Trophoblast cell (in vitro differentiated cells and primary cell): ENCODE data around the gene MVP.
A peak's percentile ranks its signal among the peaks of the same experiment; 100 is the strongest.

ENCODE experiments used
- DNase-seq, 2 donors: peaks; one replicate each; pipeline ENCODE4 v3.0.0-alpha.2; 2016
- H2AFZ ChIP-seq: 2 replicates; pipeline ENCODE4 v1.6.1; 2013; ENCODE audit warnings: low read length, moderate library complexity, mild to moderate bottlenecking; ENCODE audit not compliant: insufficient read depth, poor library complexity
- H2AK5ac ChIP-seq: 2 replicates; pipeline ENCODE4 v1.6.1; 2013; ENCODE audit warnings: mild to moderate bottlenecking, low read length
- H2BK120ac ChIP-seq: 2 replicates; pipeline ENCODE4 v1.6.1; 2013; ENCODE audit warnings: low read length, mild to moderate bottlenecking, moderate library complexity; ENCODE audit not compliant: insufficient read depth, poor library complexity
- H2BK12ac ChIP-seq: 2 replicates; pipeline ENCODE4 v1.6.1; 2013; ENCODE audit warnings: mild to moderate bottlenecking, low read length, moderate library complexity
- H2BK5ac ChIP-seq: 2 replicates; pipeline ENCODE4 v1.6.1; 2013; ENCODE audit warnings: low read length, low read depth, moderate library complexity, mild to moderate bottlenecking; ENCODE audit not compliant: poor library complexity
- H3K14ac ChIP-seq: 2 replicates; pipeline ENCODE4 v1.6.1; 2013; ENCODE audit warnings: mild to moderate bottlenecking, low read length
- H3K18ac ChIP-seq: 2 replicates; pipeline ENCODE4 v1.6.1; 2013; ENCODE audit warnings: mild to moderate bottlenecking, low read length
- H3K23ac ChIP-seq: 2 replicates; pipeline ENCODE4 v1.6.1; 2013; ENCODE audit warnings: low read length
- H3K27ac ChIP-seq: 2 replicates; pipeline ENCODE4 v1.5.1; 2013; ENCODE audit warnings: low read depth, mild to moderate bottlenecking, inconsistent platforms, low read length, moderate library complexity
- H3K27me3 ChIP-seq: 2 replicates; pipeline ENCODE4 v1.6.1; 2013; ENCODE audit warnings: inconsistent platforms, mild to moderate bottlenecking, low read length, moderate library complexity; ENCODE audit not compliant: insufficient read depth
- H3K36me3 ChIP-seq, 2 experiments: 1 replicate in 1 of 2; 2 replicates in 1 of 2; pipeline ENCODE4 v1.6.1; 2013; ENCODE audit warnings: low read length in 2 of 2, mild to moderate bottlenecking in 2 of 2, moderate library complexity in 1 of 2; ENCODE audit not compliant: insufficient read depth in 2 of 2, control insufficient read depth in 1 of 2
- H3K4ac ChIP-seq: 2 replicates; pipeline ENCODE4 v1.6.1; 2013; ENCODE audit warnings: low read depth, mild to moderate bottlenecking, low read length, moderate library complexity
- H3K4me1 ChIP-seq, 2 experiments: 1 replicate in 1 of 2; 2 replicates in 1 of 2; pipeline ENCODE4 v1.6.1; 2013; ENCODE audit warnings: low read length in 2 of 2, mild to moderate bottlenecking in 2 of 2, moderate library complexity in 1 of 2; ENCODE audit not compliant: insufficient read depth in 2 of 2, control insufficient read depth in 1 of 2
- H3K4me2 ChIP-seq: 2 replicates; pipeline ENCODE4 v1.6.1; 2013; ENCODE audit warnings: inconsistent platforms, mild to moderate bottlenecking, low read length, moderate library complexity
- H3K4me3 ChIP-seq: 2 replicates; pipeline ENCODE4 v1.5.1; 2013; ENCODE audit warnings: mild to moderate bottlenecking, low read depth, low read length, inconsistent platforms
- H3K79me1 ChIP-seq: one replicate; pipeline ENCODE4 v1.6.1; 2013; ENCODE audit warnings: low read length
- H3K79me2 ChIP-seq: 2 replicates; pipeline ENCODE4 v1.6.1; 2013; ENCODE audit warnings: low read length, mild to moderate bottlenecking; ENCODE audit not compliant: control insufficient read depth, insufficient read depth, poor library complexity
- H3K9ac ChIP-seq: 2 replicates; pipeline ENCODE4 v1.6.1; 2013; ENCODE audit warnings: mild to moderate bottlenecking, low read length
- H3K9me3 ChIP-seq: 2 replicates; pipeline ENCODE4 v1.6.1; 2013; ENCODE audit warnings: low read depth, mild to moderate bottlenecking, control low read depth, inconsistent platforms, low read length; ENCODE audit not compliant: insufficient read depth
- H4K12ac ChIP-seq: 2 replicates; pipeline ENCODE4 v1.6.1; 2013; ENCODE audit warnings: low read depth, mild to moderate bottlenecking, low read length, moderate library complexity
- H4K8ac ChIP-seq: 2 replicates; pipeline ENCODE4 v1.6.1; 2013; ENCODE audit warnings: low read depth, mild to moderate bottlenecking, low read length, moderate library complexity
- H4K91ac ChIP-seq: one replicate; pipeline ENCODE4 v1.6.1; 2013; ENCODE audit warnings: low read depth, mild to moderate bottlenecking, low read length, moderate library complexity
- WGBS: extraction: QIAGEN DNeasy Blood & Tissue Kit; methylation state at CpG from one replicate; pipeline ENCODE4 v1.1.7; 2013; ENCODE audit warnings: missing lambda C conversion rate; ENCODE audit not compliant: insufficient read length, insufficient coverage; ENCODE audit errors: extremely low coverage; 5-methylcytosine and 5-hydroxymethylcytosine counted together

MVP gene

GRCh38 chr16:29811896-29812665 is 8.2 kb upstream of the MVP start, which contains the start of gene PRRT2:
PRRT2 (plus strand) TSS chr16:29812193; CDS start chr16:29813055, 862 bp downstream.
- Histone ChIP-seq H4K8ac (peak within 1 kb of the TSS; percentile 27), H2BK120ac (peak within 1 kb of the TSS; percentile 5), H3K79me1 (peaks cover 32% of the 10 kb centered on the region)

GRCh38 chr16:29812754-29813643 is 7.3 kb upstream of the MVP start:
- no peaks in the 10 kb centered on the region for H3K27me3 ChIP-seq
- no peak overlapping the region for H3K18ac ChIP-seq
- WGBS: no CpG with 5 or more reads among the region's 9 CpGs
- peaks cover 24% of the 10 kb centered on the region for H3K79me1 ChIP-seq
- H3K9me3 ChIP-seq: peaks cover 3% of the 10 kb centered on the region
- no peak overlapping the region for H3K27ac ChIP-seq
- H2AFZ ChIP-seq: no peak overlapping the region
- peak overlapping the region; percentile 75 for H3K4me2 ChIP-seq
- peaks cover 19% of the 10 kb centered on the region for H3K79me2 ChIP-seq
- H3K23ac ChIP-seq: no peak overlapping the region
- no peak overlapping the region for H4K12ac ChIP-seq
- no peak overlapping the region for H2BK120ac ChIP-seq
- no peak overlapping the region for H4K8ac ChIP-seq
- H3K4ac ChIP-seq: no peak overlapping the region
- H2BK5ac ChIP-seq: no peak overlapping the region
- peaks cover 19 to 49% of the 10 kb centered on the region in 2 experiments for H3K4me1 ChIP-seq
- no peak overlapping the region for H2AK5ac ChIP-seq
- H3K4me3 ChIP-seq: no peak overlapping the region
- H2BK12ac ChIP-seq: no peak overlapping the region
- no peak overlapping the region for H3K14ac ChIP-seq
- H3K9ac ChIP-seq: no peak overlapping the region
- peaks cover 20 to 21% of the 10 kb centered on the region in 2 experiments for H3K36me3 ChIP-seq
- no peak for DNase-seq
- no peak overlapping the region for H4K91ac ChIP-seq

More at GRCh38 chr16:29811896-29812665, 8.2 kb upstream of the MVP start, which contains the start of gene PRRT2:
- Histone ChIP-seq H4K12ac (no peak within 1 kb of the TSS), H3K14ac (peak within 1 kb of the TSS; percentile 40), H3K9me3 (peaks cover 4% of the 10 kb centered on the region), H3K36me3 (peaks cover 23 to 25% of the 10 kb centered on the region in 2 experiments), H3K23ac (no peak within 1 kb of the TSS), H2BK12ac (no peak within 1 kb of the TSS), H3K4me1 (peaks cover 19 to 47% of the 10 kb centered on the region in 2 experiments), H2AK5ac (peak within 1 kb of the TSS; percentile 38), H3K4me3 (peak within 1 kb of the TSS; percentile 41), H3K4me2 (peak within 1 kb of the TSS; percentile 75), H2AFZ (peak within 1 kb of the TSS; percentile 58), H3K9ac (peak within 1 kb of the TSS; percentile 30), H2BK5ac (peak within 1 kb of the TSS; percentile 43), H3K79me2 (peaks cover 27% of the 10 kb centered on the region), H4K91ac (peak within 1 kb of the TSS; percentile 59), H3K4ac (peak within 1 kb of the TSS; percentile 5), H3K27ac (peak within 1 kb of the TSS; percentile 83), H3K18ac (peak within 1 kb of the TSS; percentile 12), H3K27me3 (no peaks in the 10 kb centered on the region)
- no CpG with 5 or more reads among the region's 69 CpGs for WGBS
- DNase-seq: peak; percentile 65 to 67

GRCh38 chr16:29813644-29814562 is 6.4 kb upstream of the MVP start:
- Histone ChIP-seq H3K4ac (no peak overlapping the region), H3K27me3 (no peaks in the 10 kb centered on the region), H4K8ac (no peak overlapping the region), H3K4me3 (no peak overlapping the region), H4K91ac (no peak overlapping the region), H2AK5ac (no peak overlapping the region), H2BK120ac (no peak overlapping the region), H2BK12ac (no peak overlapping the region), H3K14ac (no peak overlapping the region), H3K79me2 (peaks cover 13% of the 10 kb centered on the region), H2BK5ac (no peak overlapping the region), H3K9me3 (peaks cover 3% of the 10 kb centered on the region), H3K4me2 (no peak overlapping the region), H3K36me3 (peaks cover 18 to 22% of the 10 kb centered on the region in 2 experiments), H2AFZ (no peak overlapping the region), H3K79me1 (peaks cover 23% of the 10 kb centered on the region), H3K27ac (no peak overlapping the region), H3K18ac (no peak overlapping the region), H4K12ac (no peak overlapping the region), H3K23ac (no peak overlapping the region), H3K9ac (no peak overlapping the region), H3K4me1 (peaks cover 16 to 43% of the 10 kb centered on the region in 2 experiments)
- DNase-seq: no peak
- no CpG with 5 or more reads among the region's 24 CpGs for WGBS
